GM10266 (cell line): Measurements from ENCODE around the gene PDCD1LG2.
A peak's percentile ranks its signal among the peaks of the same experiment; 100 is the strongest.

ENCODE experiments used
- DNase-seq: peaks from one replicate; pipeline ENCODE4 v3.0.0; 2012; ENCODE audit errors: extremely low spot score
- CTCF ChIP-seq: IDR thresholded peaks from 2 replicates; pipeline ENCODE4 v1.5.1; 2012; ENCODE audit warnings: mild to moderate bottlenecking, low read depth; ENCODE audit not compliant: control insufficient read depth, insufficient read depth; ENCODE audit errors: missing control alignments

The PDCD1LG2 gene

GRCh38 chr9:5562806-5563416 lies 52.6 kb downstream of the PDCD1LG2 start:
- no peak for DNase-seq
- TF ChIP-seq CTCF: no peak

GRCh38 chr9:5563417-5563815 lies 53.1 kb downstream of the PDCD1LG2 start:
- no peak for DNase-seq
- no peak for TF ChIP-seq CTCF

GRCh38 chr9:5563886-5564285 lies 53.6 kb downstream of the PDCD1LG2 start:
- no peak for TF ChIP-seq CTCF
- DNase-seq: no peak

GRCh38 chr9:5566054-5566618 lies 55.8 kb downstream of the PDCD1LG2 start:
- no peak for TF ChIP-seq CTCF
- DNase-seq: peak; percentile 22

GRCh38 chr9:5568868-5569267 lies 58.5 kb downstream of the PDCD1LG2 start:
- no peak for TF ChIP-seq CTCF
- DNase-seq: no peak

- TF ChIP-seq CTCF: no peak
- DNase-seq: no peak
Measured at GRCh38 chr9:5569409-5569808, 59.1 kb downstream of the PDCD1LG2 start.

GRCh38 chr9:5569891-5570290 lies 59.6 kb downstream of the PDCD1LG2 start:
- DNase-seq: no peak
- no peak for TF ChIP-seq CTCF
